Measurements from ENCODE around the gene CCNYL1. TPM values are rescaled to one million over a fixed set of nuclear protein-coding genes. Genes with fewer than 3 reads are reported as not detected.

Gene CCNYL1
- polyA plus RNA-seq, 1 donor from 2014 or later: 14.7 TPM

DNA sequence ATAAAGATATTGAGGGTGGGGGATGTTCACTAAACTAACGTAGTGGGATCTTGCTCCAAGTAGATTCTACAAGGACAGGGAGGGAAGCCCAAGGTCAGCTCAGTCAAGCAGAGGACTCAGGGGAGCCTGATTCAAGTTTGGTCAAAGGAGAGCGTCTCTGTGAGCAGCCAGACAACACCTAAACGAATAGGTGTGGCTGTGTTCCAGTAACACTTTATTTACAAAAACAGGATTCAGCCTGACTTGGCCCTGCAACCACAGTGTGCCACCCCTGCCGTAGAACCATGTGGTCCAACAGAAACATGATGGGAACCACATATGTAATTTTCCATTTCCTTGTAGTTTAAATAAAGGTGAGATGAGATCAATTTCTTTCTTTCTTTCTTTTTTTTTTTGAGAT, 76.4 kb downstream of the CCNYL1 start:
- H3K9ac ChIP-seq (ENCODE audit: low read length): no peak overlapping the region
- no peak overlapping the region for H3K4me3 ChIP-seq (ENCODE audit: low read length)
- no peak overlapping the region for H3K4me2 ChIP-seq (ENCODE audit: low read length)
- no peaks in the 10 kb centered on the region for H3K27me3 ChIP-seq (ENCODE audit: insufficient read depth, low read depth, low read length)
- H3K79me2 ChIP-seq (replicated peaks; ENCODE audit: insufficient read depth, low read length): no peaks in the 10 kb centered on the region
- TF ChIP-seq, protein P1, sequence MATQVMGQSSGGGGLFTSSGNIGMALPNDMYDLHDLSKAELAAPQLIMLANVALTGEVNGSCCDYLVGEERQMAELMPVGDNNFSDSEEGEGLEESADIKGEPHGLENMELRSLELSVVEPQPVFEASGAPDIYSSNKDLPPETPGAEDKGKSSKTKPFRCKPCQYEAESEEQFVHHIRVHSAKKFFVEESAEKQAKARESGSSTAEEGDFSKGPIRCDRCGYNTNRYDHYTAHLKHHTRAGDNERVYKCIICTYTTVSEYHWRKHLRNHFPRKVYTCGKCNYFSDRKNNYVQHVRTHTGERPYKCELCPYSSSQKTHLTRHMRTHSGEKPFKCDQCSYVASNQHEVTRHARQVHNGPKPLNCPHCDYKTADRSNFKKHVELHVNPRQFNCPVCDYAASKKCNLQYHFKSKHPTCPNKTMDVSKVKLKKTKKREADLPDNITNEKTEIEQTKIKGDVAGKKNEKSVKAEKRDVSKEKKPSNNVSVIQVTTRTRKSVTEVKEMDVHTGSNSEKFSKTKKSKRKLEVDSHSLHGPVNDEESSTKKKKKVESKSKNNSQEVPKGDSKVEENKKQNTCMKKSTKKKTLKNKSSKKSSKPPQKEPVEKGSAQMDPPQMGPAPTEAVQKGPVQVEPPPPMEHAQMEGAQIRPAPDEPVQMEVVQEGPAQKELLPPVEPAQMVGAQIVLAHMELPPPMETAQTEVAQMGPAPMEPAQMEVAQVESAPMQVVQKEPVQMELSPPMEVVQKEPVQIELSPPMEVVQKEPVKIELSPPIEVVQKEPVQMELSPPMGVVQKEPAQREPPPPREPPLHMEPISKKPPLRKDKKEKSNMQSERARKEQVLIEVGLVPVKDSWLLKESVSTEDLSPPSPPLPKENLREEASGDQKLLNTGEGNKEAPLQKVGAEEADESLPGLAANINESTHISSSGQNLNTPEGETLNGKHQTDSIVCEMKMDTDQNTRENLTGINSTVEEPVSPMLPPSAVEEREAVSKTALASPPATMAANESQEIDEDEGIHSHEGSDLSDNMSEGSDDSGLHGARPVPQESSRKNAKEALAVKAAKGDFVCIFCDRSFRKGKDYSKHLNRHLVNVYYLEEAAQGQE (IDR thresholded peaks at IDR 0.05; ENCODE audit: borderline replicate concordance): no peak
- no peak for TF ChIP-seq RAD21 (conservative IDR thresholded peaks at IDR 0.05)
- TF ChIP-seq POLR2AphosphoS5 (IDR thresholded peaks at IDR 0.05): no peak
- TF ChIP-seq TAF1 (IDR thresholded peaks at IDR 0.05; ENCODE audit: low read depth): no peak
- no peak for TF ChIP-seq EP300 (conservative IDR thresholded peaks at IDR 0.05; ENCODE audit: poor library complexity, severe bottlenecking)
- no peak for TF ChIP-seq EZH2 (IDR thresholded peaks at IDR 0.05; ENCODE audit: borderline replicate concordance, insufficient read depth, low read length, poor library complexity, severe bottlenecking)
- H3K9me3 ChIP-seq (ENCODE audit: low read length): no peaks in the 10 kb centered on the region
- H3K9me2 ChIP-seq (ENCODE audit: insufficient read depth, low read length): no peaks in the 10 kb centered on the region
- H2AFZ ChIP-seq (ENCODE audit: low read depth, low read length): no peak overlapping the region
- no peaks in the 10 kb centered on the region for H3K36me3 ChIP-seq (ENCODE audit: insufficient read depth, low read length)
- no peaks in the 10 kb centered on the region for H3F3A ChIP-seq (ENCODE audit: insufficient read depth, low read length, poor library complexity, severe bottlenecking)
- H3K27ac ChIP-seq (ENCODE audit: low read length): no peak overlapping the region
- no peaks in the 10 kb centered on the region for H4K20me1 ChIP-seq (ENCODE audit: insufficient read depth)

DNA sequence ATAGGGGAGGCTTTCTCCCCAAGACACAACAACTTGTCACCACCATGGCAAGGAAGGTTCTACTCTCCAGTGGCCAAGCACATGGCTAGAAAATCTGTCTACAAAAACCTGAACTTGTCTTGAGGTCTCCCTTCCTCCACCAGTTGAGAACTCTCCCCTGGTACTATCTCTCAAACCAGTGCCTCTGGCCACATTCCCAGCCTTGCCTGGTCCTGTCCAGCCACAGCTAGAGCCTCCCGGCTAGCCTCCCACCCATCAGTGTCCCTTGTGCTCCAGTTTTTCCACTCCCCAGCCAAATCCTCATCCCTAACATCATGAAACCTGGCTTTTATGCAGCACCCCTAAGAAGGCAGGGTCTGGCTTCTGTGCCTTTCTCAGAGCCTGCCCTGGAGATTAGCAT, 79.5 kb downstream of the CCNYL1 start:
- Histone ChIP-seq H3K9me2 (ENCODE audit: insufficient read depth, low read length) (no peaks in the 10 kb centered on the region), H3K9ac (ENCODE audit: low read length) (no peak overlapping the region), H3K4me3 (ENCODE audit: low read length) (no peak overlapping the region), H3K79me2 (replicated peaks; ENCODE audit: insufficient read depth, low read length) (no peaks in the 10 kb centered on the region), H4K20me1 (ENCODE audit: insufficient read depth) (no peaks in the 10 kb centered on the region), H3K9me3 (ENCODE audit: low read length) (no peaks in the 10 kb centered on the region), H3K4me2 (ENCODE audit: low read length) (no peak overlapping the region), H3F3A (ENCODE audit: insufficient read depth, low read length, poor library complexity, severe bottlenecking) (no peaks in the 10 kb centered on the region), H3K27me3 (ENCODE audit: insufficient read depth, low read depth, low read length) (no peaks in the 10 kb centered on the region), H2AFZ (ENCODE audit: low read depth, low read length) (no peak overlapping the region), H3K27ac (ENCODE audit: low read length) (no peak overlapping the region), H3K36me3 (ENCODE audit: insufficient read depth, low read length) (no peaks in the 10 kb centered on the region)
- no peak for TF ChIP-seq POLR2AphosphoS5 (IDR thresholded peaks at IDR 0.05)
- no peak for TF ChIP-seq EP300 (conservative IDR thresholded peaks at IDR 0.05; ENCODE audit: poor library complexity, severe bottlenecking)

DNA sequence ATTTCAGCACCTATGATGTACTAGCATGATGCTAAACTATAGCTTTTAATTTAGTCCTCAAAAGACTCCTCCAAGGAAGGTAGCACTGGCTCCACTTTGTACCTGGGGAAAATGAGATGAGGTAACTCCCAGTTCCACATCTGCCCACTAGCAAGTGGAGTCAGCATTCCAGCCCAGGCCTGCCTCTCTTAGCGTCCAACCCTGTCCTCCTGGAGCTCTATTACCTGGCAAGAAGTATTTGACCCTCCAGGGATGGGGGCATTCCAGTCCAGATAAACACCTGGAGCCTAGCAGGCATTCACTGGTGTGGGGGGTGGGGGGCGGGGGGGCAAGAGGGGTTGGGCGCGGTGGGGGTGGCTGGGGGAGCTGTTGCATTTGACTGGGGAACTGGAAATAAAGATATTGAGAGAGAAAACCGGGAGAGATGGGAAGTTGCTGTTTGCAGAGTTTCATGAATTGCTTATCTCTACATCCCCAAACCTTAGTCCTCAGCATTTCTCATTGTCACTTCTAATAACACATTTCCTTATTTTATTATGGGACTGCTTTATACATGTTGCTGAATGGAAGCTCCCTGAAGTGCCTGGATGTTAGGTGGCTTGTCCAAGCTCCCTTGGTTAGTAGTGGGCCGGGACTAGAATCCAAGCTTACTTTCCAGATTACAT, 80.3 kb downstream of the CCNYL1 start:
- Histone ChIP-seq H3K9me3 (ENCODE audit: low read length) (no peaks in the 10 kb centered on the region), H4K20me1 (ENCODE audit: insufficient read depth) (no peaks in the 10 kb centered on the region), H3K9me2 (ENCODE audit: insufficient read depth, low read length) (no peaks in the 10 kb centered on the region), H3K4me3 (ENCODE audit: low read length) (no peak overlapping the region), H3K27ac (ENCODE audit: low read length) (no peak overlapping the region), H3K36me3 (ENCODE audit: insufficient read depth, low read length) (no peaks in the 10 kb centered on the region), H3K27me3 (ENCODE audit: insufficient read depth, low read depth, low read length) (no peaks in the 10 kb centered on the region), H3K9ac (ENCODE audit: low read length) (no peak overlapping the region), H3K4me2 (ENCODE audit: low read length) (no peak overlapping the region), H3F3A (ENCODE audit: insufficient read depth, low read length, poor library complexity, severe bottlenecking) (no peaks in the 10 kb centered on the region), H2AFZ (ENCODE audit: low read depth, low read length) (no peak overlapping the region), H3K79me2 (replicated peaks; ENCODE audit: insufficient read depth, low read length) (no peaks in the 10 kb centered on the region)
- TF ChIP-seq, protein P2, sequence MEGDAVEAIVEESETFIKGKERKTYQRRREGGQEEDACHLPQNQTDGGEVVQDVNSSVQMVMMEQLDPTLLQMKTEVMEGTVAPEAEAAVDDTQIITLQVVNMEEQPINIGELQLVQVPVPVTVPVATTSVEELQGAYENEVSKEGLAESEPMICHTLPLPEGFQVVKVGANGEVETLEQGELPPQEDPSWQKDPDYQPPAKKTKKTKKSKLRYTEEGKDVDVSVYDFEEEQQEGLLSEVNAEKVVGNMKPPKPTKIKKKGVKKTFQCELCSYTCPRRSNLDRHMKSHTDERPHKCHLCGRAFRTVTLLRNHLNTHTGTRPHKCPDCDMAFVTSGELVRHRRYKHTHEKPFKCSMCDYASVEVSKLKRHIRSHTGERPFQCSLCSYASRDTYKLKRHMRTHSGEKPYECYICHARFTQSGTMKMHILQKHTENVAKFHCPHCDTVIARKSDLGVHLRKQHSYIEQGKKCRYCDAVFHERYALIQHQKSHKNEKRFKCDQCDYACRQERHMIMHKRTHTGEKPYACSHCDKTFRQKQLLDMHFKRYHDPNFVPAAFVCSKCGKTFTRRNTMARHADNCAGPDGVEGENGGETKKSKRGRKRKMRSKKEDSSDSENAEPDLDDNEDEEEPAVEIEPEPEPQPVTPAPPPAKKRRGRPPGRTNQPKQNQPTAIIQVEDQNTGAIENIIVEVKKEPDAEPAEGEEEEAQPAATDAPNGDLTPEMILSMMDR (IDR thresholded peaks at IDR 0.05; ENCODE audit: poor library complexity, severe bottlenecking): no peak
- TF ChIP-seq TAF1 (IDR thresholded peaks at IDR 0.05; ENCODE audit: low read depth): no peak
- TF ChIP-seq SMC3 (conservative IDR thresholded peaks at IDR 0.05; ENCODE audit: poor library complexity): no peak
- no peak for TF ChIP-seq MXI1 (conservative IDR thresholded peaks at IDR 0.05; ENCODE audit: poor library complexity, severe bottlenecking)
- TF ChIP-seq, protein P1 (IDR thresholded peaks at IDR 0.05; ENCODE audit: borderline replicate concordance): no peak
- TF ChIP-seq RAD21 (conservative IDR thresholded peaks at IDR 0.05): no peak
- TF ChIP-seq EP300 (conservative IDR thresholded peaks at IDR 0.05; ENCODE audit: poor library complexity, severe bottlenecking): no peak
- TF ChIP-seq EZH2 (IDR thresholded peaks at IDR 0.05; ENCODE audit: borderline replicate concordance, insufficient read depth, low read length, poor library complexity, severe bottlenecking): no peak
- TF ChIP-seq POLR2AphosphoS5 (IDR thresholded peaks at IDR 0.05): no peak

Measured in neural cell (in vitro differentiated cells).